Activated CD8-positive, alpha-beta memory T cell treated with anti-CD3 and anti-CD28 coated beads, Interleukin-2, amount 50 U/mL, for 1 hour (primary cell): ENCODE data around the gene LIPC.

Source experiments
- DNase-seq: peaks from one replicate; pipeline ENCODE4 v3.0.0-alpha.2; 2020; ENCODE audit errors: extremely low read depth

LIPC gene

DNA sequence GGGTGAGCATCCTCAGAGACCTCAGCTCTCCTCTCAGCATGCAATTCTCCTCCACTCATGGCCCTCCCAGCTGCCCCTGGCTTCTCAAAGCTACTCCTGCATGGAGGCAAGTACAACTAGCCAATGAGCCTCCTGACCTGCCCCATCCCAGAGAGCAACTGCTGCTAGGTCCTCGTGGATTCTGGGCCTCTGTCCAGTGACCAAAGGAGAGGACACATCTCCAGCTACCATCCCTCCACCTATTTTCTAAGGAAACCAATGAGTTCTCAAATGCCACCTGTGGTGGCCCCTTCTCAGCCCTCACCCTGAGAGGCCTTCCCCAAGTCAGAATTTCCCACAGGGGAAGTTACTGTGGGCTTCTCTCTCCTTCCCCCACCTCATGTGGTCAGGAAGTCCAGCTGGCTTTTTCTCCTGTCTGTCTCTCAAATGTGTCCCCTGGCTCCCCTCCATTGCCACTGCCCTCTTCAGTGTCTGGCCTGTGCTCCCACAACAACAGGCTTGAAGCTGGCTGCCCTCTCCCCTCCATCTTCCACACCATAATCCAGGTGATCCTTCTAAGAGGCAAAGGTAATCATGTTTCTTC is 43.0 kb downstream of the LIPC start:
- DNase-seq, result no peak

DNA sequence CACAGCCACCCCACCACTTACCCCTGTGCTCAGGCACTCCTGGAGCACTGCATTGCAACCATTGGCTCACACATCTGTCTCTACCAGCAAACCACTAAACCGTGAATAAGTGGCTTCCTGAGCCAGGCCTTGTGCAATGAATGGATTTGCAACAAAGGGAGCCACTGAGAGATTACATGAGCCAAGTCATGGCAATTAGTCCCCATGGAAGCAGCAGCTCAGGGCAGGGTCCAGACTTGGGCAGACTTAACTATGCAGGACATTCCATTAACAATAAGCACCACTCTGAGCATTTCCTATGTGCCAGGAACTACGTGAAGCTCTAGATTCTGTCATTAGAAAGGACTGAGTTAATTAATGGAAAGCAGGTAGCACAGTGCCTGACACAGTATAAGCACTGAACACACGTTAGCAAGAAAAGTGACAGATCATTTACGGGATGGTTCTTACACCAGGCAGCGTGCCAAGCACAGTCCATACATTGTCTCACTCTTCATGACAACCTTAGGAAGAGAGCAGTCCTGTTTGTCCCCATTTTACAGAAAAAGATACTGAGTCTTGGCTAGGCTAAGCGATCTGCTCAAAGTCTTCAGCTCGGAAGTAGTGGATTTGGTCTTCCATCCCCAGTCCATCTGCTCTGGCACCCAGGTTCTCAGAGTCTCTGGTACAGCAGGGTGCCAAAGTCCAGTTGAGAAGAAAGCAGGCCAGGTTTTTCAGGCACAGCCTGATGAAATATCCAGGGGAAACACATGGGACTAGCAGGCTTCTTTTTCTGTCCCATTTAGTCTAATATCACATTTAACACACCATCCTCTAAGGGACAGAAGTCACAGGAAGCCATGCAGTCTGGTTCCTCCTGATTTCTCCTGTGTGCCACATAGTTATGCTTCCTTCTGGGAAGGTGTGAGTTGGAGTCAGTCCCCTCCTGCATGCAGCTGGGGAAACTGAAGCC is 44.1 kb downstream of the LIPC start:
- DNase-seq, result no peak

DNA sequence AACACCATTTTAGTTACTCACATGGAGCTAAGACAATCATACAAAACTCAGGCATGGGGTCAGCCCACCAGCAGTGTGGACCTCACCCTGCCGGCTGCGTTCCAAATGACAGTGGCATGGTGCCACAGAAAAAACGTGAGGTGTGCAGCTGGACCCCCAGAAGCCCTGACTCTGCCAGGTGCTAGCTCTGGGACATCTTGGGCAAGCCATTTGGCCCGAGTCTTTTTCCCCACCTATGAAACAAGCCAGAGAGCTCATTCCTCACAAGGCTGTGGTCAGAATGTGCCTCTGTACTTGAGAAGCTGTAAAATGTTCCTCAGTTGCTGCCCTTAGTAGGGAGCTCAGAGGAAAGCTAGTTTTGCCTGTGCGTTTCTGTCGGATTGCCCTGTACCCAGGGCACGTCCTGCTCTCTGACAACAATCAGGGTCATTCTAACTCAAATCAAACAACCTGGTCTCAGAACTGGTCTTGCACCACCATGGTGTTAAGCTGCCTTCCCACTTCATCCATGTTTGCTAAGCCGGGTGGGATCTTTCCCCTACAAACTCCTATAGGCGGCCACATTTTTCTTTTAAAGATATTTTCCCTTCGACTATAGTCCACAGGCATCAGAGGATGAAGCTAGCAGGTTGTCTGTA is 44.9 kb downstream of the LIPC start:
- no peak for DNase-seq

DNA sequence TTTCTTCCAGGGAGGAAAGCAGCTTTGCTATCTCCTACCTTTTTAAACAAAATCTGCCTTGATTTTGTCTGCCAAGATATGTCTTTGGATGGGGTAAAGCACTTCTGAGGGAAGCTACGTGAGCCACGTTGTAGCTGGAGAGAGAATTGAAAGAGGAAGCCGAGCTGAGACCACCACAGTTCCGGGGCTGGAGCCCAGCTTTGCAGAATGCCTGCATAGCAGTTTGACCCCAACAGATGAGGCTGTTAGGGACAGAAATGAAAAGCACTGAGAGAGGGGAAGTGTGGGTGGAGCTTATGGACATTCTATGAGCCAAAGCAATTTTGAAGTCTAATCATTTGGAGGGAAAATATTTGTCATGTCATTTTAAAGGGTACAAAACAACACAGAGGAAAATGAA is 45.4 kb downstream of the LIPC start:
- no peak for DNase-seq

DNA sequence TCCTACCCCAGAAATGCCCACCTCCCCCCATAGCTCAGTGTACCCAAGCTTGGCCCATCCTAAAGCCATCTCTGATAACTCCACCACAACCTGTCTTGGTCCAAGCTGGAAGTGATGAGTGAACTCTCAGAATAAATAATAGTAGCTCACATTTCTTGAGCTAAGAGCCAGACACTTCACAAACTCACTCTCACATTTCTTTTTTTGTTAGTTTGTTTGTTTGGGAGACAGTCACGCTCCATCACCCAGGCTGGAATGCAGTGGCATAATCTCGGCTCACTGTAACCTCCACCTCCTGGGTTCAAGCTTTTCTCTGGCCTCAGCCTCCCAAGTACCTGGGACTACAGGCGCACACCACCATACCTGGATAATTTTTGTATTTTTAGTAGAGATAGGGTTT is 46.2 kb downstream of the LIPC start:
- no peak for DNase-seq

DNA sequence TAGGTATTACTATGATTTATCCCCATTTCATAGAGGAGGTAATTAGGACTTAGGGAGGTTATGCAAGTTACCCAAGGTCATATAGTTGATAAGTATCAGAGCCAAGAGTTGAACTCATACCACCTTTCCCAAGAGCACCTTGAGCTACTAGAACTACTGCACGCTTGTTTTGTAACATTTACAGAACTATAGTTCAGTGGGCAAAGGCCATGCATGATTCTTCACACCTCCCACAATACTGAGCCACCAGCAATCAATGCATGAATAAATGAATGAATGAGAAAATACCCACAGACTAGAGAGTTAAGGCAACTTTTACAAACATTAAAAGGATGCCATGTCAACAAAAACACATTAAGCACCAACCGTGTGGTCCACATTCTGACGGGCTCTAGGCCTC is 46.8 kb downstream of the LIPC start:
- DNase-seq, result no peak

DNA sequence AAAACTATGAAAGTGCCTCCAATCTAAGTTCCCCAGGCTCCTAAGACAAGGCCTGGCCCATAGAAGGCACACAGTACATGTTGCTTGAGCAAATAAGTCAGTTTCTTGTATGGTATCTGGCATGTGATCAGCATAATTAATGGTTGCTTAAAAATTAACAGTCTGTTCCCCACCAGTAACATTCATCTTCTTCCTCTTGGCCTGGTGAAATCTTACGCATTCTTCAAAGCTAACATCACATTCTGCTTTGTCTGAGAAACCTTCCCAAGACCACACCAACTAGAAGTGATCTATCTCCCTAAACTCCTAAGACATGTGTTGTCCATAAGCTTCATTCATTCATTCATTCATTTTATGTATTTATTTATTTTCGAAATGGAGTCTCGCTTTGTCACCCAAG is 48.1 kb downstream of the LIPC start:
- no peak for DNase-seq

DNA sequence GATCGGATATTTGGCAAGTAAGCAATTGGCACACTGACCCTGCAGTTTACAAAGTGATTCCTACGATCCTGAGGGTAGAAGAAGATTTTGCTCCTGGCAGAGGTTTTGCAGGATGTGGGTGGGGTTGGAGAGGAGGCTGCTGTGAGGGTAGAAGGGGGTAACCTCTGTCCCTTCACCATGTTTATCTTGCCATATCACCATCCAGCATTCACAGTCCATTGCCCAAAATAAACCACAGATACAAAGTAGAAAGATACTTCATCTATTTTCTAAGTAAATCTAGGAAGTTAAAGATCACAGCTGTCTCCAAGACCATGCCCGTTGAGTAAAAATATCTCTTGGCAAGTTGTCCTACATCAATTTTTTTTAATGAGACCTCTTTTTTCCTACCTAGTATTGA is 51.6 kb downstream of the LIPC start:
- DNase-seq, result no peak

DNA sequence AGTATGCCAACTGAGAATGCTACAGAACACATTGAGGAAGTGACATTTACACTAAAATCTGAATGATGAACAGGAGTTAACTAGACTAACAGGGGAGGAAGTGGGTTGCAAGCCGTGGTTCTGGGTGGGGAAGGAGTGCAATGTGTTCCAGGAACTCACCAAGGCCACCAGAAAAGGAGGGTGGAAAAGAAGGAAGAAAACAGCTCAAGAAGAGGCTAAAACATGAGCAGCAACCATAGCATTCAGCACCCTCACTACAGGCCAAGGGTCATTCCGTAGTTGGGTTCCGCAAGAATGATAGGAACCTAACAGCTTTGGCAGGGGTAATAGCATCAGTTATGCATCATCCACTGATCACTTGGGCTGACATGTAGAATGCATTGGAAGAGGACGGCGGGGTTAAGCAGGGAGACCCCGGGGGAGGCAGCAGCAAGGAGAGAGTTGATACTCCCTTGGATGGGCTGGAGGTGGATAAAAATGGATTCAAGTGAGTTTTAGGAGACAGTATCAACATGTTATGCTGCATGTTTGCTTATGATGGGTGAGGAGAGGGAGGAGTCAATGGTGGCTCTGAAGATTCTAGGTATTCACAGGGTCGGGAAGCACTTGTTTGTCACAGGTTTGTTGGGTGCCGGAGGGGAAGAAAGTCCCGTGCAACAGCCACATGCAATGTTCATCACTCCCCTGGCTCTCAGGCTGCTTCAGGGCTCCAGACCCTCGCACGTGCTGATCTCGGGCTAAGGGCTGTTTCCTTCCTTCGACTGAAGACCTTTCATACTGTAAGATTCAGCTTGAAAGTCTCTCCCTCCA is 53.2 kb downstream of the LIPC start:
- DNase-seq, result no peak

DNA sequence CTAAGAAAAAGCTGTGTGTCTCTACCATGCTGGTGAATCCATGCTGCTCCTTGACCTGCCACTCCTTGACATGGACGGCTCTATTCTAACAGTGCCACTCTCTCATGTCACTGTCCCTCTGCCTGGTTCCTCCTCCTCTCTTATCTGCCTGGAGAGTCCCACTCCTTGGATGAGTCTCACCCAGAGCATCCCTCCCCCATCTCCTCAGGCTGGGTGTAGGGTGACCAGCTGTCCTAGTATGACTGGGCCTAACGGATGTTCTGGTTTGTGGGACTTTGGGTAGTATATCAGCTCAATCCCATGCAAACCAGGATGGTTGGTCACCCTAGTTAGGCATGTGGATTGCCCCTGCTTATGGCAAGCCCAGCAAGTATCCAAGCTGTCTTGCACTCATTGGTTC is 54.3 kb downstream of the LIPC start:
- no peak for DNase-seq

DNA sequence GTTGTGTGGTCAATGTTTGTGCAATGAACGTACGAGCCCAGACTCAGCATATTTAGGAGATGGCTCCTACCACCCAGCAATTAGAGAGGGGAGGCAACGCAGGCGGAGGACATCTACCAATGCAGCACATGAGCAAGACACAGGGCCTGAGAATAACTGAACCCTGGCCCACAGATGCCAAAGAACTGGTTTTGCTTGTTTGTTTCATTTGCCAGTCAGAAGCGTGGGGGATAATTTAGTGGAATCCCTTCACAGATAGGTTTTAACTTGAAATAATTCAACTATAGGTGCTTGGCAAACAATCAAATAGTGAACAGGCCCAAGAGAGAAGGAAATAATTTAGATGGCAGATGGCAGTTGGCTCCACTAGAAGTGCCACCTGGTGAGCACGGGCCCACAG is 54.8 kb downstream of the LIPC start:
- DNase-seq, result no peak

DNA sequence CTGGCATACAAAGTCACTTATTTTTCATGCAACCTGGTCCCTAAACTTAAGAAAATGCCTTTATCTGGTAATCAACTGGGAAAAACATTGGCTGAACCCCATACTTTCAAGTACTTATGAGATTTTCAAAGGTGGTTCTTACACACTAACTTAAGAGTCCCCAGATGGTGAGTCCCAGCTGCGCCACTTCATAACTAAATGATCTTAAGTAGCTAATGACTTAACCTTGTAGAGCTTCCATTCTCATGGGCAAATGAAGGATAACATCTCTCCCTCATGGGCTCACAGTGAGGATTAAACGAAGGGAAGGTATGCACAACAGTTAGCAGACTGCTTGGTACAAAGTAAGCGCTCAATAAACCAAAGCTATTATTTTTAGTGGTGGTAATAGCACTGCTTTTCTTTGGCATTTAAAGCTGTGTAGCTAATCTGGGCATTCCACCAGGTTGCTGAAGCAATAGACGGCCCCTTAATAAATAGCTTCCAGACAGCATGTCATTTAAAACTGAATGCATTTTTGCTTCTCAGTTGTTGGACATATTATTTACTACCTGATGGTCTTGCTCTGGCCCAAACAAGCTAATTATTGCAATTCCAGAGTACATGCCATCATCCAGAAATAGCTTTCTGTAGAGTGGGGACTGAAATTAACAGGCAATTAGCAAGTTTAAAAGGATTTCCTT is 55.4 kb downstream of the LIPC start:
- DNase-seq, result no peak

DNA sequence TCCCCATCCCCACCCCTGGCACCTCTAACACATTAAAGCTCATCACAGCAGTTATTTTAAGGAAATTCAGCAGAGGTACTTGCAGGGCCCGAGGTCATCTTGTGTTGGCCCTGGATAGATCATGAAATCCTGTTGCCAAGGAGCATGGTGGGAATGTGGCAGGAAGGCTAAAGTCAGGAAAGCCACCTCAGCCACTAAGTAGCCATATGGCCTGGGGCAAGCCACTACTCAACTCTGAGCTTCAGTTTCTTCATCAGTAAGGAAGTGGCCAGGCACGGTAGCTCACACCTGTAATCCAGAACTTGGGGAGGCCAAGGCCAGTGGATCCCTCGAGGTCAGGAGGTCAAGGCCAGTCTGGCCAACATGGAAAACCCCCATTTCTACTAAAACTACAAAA is 55.9 kb downstream of the LIPC start:
- DNase-seq, result no peak

DNA sequence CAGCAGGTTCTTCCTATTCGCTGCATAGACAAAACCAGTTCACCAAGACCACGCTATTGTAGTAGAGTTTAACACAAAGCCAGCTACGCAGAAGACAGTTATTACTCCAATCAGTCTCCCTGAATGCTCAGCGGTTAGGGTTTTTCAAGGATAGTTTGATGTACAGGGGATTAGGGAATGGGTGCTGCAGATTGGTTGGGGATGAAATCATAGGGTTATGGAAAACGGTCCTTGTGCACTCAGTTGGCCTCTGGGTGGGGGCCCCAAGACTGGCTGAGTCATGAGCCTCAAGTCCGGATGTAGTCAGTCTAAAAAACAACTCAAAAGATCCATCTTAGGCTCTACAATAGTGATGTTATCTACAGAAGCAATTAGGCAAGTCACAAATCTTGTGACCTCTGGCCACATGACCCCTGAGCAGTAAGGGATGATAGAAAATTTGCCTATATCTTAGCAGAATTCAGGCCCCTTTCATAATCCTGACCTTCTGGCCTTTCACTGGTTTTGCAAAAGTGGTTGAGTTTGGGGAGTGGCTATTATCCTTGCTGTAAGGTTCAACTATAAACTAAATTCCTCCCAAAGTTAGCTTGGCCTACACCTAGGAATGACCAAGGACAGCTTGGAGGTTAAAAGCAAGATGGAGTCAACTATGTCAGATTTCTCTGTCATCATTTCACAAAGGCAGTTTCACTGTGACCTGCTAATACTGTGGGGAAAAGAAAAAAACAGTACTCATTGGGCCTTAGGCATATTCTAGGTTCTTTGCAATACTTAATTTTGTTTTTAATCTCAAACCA is 57.7 kb downstream of the LIPC start:
- DNase-seq, result no peak

DNA sequence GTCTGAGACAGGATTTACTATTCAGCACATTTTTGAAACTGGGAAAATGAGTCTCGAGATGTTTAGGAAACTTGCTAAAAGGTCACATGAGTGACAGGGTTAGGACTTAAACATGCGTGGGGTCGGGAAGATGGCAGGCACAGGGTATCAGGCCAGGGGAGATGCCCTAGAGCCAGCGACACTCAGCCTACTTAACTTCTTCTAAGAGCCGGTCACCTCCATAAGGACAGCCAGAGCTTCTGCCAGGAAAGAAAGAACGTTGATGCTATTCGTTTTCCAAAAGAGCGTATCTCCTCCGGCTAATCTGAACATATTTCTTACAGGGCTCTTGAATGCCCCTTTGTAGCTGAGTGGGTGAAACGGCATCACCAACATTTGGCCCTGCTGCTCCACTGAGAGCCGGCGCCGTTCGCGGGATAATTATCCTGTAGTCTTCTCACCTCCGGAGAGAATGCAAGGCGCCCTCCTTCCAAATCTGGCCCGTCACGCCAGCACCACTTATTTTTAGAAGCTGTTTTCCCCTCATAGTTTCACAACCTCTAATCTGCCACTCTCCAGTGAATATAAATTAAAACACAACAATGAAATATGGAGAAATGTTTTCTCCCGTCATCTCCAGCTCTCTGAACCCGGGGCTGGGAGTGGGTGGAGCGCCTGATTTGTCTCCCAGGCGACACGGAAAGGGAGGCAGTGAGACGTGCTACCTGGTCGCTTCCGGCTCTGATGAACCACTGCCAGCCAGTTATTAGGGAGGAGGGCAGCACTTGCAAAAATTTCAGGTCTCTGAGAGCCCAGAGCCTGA is 58.5 kb downstream of the LIPC start:
- no peak for DNase-seq

DNA sequence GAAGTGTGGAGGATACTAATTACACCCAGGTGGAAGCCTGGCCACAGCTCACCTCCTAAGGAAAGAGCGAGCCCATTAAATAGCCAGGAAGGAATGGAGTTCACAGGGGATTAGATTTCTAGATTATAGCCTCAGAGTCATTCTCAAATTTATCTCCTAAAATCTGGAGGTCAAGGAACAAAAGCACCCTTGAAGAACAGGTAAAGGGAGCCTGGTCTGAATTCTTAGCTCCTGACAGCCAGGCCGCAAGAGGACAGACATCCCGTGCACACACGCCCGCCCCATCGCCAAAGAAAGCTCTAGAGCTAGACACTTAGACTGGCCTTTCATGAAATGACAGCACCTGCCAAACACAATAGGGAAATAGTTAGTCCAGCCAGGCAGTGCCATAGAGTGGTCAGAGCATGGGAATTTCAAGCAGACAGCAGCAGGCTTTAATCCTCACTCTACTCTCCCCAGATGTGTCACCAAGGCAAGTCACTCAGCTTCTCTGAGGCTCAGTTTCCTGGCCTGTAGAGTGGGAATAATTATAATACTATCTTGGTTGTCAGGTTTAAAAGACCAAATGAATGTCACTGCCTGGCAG is 59.2 kb downstream of the LIPC start:
- DNase-seq, result no peak

DNA sequence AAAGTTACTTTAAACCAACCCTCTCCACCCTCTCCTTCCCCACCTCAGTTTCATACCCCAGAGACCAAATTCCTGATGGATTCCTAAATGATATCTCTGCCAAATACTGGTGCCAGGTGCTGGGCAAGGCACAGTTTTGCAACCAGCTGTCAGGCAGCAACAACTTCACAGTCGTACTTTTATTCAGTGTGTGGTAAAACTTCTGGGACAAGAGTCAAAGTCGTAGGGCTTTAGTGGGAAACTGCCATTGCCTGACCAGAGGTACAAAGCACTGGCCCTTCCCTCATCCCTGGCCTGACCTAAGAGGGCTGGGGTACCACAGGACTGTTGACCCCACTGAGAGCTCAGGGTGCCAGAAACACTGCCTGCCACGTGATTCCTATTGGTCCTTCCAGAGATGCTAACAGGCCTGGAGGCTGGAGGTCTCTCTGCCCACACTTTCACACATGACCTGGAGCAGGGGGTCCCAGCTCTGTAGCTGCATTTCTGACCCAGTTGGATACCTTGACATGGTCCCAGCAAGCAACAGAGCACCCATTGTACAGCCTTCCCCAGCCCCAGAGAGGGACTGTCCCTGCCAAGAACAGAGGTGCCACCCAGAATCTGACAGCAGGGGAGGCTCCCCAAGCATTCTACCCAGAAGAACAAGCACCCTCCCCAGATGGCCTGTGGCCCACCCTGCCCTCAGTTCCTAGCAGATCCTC is 59.9 kb downstream of the LIPC start:
- DNase-seq, result no peak

DNA sequence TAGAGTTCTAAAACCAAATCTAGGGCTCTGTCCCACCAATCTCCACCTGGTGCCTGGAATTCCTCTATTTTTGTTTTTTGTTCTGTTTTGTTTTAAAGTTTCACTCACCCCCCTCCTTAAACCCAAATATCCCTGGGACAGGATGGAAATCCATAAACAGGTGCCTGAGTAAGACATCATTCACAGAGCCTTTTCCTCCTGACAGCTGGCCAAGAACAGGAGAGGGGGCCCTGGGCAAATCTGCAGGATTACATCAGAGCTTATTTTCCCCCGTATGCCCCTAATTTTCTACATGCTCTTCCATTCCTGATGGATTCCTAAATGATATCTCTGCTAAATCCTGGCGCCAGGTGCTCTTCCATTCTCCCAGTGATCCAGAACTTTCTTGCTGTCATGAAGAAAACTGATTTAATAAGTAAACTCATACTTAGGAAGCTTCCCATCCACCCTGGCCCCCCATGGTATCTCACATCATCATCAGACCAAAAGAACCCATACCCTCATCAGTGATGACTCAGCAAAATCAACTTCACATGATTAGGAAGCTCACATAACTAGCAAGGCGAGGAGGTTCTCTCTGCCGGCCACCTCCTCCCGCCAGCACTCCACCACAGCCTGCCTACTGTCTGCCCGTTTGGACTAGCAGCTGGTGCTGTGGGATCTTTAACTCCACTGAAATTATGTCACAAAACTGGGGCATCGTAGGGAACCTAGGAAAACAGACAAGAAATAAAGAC is 61.0 kb downstream of the LIPC start:
- DNase-seq, result no peak
